ENCODE data around the gene SLC1A7.
"Not testable (repeated sequence)": the region's sequence is repeated elsewhere in the genome, so short reads cannot be mapped to it uniquely, and the experiment has no call there.

Gene SLC1A7

DNA sequence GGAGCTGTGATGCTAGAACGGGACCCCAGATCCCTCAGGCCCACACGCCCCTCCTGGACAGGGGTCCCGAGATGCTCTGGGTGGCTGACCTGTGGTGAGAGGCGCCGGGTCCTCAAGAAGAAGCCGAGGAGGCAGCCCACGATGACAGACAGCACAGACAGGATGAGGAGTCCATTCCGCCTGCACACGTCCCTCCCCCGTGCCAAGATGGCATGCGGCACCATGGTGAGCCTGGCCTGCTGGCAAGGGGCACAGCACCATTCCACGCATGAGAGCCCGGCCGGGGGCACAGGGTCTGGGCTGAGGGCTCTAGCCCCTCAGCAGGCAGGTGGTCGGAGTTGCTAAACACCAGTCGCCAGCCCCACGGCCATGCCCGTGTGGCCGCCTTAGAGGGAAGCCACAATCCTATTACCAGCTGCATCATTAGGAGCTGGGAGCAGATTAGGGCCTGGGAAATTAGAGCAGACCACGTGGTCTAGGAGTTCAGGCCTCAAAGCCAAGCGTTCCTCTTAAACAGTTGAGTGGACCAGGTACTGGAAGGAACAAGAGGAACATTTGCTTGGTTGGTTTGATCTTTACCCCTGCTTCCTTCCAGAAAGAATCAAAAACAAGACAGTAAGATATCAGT is at the start of gene SLC1A7:
TSS of gene SLC1A7 (minus strand) at position 413 of the 628 bp plus-strand sequence. CDS start at position 224, 189 bp downstream.
- DNase-seq = no peak

DNA sequence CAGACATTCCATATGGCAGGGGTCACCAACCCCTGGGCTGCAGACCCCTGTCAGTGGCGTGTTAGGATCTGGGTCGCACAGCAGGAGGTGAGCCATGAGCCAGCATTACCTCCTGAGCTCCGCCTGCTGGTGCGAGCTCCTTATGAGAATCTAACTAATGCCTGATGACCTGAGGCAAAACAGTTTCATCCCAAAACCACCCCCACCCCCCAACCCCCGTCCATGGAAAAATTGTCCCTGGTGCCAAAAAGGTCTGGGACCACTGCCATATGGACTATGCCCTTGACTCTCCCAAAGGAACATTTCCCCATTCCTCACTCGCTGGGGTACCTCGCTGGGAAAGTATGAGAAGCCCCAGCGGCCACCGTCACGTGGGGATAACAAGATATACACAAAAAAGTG is 47.8 kb upstream of the SLC1A7 start:
- no peak for DNase-seq

DNA sequence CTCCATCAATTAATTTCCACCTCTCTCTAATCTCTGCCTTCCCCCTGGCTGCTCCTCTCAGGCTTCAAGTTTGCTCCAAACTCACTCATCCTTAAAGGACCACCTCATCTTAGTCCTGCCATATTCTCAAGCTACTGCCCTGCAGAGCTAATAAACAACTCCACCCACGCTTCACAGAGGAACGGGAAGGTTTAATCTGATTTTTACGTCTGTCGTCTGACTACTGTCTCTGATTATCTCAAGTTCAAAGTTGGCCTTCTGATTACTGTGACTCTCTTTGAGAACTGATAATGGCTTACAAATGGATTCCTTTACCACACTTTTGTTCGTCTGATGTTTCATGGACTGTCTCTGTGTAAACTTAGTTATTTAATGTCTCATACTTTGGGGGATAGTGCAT is 46.6 kb upstream of the SLC1A7 start:
- DNase-seq = no peak

DNA sequence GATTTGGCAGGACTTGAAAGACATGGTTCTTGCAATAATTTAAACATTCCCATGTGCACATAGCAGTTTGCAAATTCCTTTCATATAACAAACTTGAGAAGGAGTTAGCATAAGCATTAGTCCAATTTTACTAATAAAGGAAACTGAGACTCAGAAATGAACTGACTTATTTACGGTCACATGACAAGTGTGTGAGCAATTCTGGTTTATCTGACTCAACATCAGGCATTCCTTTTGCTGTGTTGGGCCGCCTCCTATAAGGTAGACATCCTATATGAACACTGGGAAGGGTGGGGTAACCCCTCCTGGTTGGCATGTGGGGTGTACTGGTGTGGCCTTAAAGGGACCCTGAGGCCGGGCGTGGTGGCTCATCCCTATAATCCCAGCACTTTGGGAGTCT is 45.7 kb upstream of the SLC1A7 start:
- no peak for DNase-seq

DNA sequence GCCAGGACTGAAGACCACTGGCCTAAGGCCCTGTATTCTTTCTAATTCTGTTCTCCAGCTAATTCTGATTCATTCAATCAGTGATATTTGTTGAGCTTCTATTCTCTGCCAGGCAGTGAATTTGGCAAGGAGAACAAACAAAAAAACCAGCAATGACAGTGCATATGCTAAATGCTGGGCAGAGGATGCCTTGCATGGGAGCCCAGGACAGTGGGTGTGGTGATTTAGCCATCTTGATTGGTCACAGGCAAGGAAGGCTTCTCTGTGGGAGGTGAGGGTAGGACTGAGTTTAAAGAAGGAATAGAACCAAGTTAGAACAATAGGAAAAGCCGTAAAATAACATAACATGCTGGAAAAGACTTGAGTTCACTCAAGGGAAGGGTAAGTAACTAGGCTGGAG is 45.0 kb upstream of the SLC1A7 start:
- DNase-seq = no peak

DNA sequence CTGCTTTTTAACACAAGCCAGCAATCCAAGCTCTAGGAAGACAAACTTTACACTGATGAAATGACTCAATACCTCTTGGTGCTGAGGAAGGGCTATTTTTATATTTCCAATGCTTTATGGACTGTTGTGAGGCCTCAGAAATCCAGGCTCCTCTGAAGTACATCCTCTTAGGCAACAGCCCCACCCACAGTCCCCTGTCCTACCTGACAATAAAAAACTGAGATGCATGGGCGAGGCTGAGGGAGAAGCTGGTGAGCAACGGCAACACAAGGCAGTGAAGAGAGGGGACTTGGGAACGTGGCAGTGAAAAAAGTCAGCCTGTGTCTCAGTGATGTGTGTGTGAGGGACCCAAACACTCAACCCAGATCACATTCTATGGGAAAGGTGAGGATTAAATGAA is 44.1 kb upstream of the SLC1A7 start:
- no peak for DNase-seq

DNA sequence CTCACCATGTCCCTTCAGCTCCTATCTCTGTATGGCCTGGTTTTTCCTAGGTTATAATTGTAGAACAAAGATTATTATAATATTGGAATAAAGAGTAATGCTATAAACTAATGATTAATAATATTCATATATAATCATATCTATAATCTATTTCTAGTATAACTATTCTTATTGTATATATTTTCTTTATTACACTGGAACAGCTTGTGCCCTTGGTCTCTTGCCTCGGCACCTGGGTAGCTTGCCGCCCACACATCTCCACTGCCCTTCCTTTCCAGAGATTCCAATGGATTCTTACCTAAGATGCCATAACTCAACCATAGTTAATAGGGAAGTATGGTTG is 43.5 kb upstream of the SLC1A7 start:
- not testable (repeated sequence) for DNase-seq

DNA sequence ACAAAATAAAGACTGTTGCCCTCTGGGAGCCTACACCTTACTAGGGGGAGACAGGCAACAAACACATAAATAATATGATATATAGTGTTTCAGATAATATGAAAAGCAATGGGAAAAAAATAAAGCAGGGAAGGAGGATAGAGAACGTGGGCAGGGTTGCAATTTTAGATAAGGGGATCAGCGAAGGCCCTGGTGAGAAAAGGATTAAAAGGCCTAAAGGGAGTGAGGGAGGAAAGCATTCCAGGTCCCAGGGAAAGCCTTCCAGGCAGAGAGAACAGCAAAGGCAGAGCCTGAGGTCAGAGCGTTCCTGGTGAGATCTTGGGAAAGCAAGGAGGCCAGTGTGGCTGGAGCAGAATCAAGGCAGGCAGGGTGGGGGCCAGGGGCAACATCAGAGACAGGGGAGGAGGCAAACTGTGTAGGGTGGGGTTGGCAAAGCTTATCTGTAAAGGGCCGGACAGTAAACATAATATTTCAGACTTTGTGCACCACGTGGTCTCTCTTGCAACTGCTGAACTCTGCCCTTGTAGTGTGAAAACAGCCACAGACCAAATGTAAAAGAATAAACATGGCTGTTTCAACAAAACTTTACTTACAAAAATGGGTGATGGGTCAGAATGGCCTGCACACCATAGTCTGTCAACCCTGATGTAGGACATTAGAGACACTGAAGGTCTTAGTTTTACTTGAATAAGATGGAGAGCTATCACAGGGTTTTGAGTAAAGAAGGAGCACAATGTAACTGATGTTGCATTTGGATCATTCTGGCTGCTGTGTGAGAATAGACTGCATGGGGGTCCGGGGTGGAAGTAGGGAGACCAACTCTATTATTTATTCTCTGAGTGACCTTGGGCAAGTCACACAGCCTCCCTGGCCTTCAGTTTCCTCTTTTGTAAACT is 40.9 kb upstream of the SLC1A7 start:
- no peak for DNase-seq

DNA sequence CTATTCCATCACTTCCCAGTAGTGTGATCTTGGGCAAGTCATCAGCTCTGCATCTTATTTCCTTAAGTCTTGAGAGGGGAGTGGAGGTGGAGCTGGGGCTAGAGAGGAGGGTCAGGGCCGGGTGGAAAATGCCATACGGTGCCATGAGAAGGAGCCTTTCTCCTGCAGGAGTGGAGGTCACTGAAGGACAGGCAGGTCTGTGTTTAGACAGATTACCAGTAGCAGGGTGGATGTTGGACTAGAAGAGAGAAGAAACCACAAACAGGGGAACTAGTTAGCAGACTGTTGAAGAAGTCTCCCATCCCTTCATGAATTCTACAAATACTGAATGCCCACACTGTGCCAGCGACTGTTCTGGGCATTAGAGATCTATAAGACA is 40.3 kb upstream of the SLC1A7 start:
- DNase-seq = no peak

DNA sequence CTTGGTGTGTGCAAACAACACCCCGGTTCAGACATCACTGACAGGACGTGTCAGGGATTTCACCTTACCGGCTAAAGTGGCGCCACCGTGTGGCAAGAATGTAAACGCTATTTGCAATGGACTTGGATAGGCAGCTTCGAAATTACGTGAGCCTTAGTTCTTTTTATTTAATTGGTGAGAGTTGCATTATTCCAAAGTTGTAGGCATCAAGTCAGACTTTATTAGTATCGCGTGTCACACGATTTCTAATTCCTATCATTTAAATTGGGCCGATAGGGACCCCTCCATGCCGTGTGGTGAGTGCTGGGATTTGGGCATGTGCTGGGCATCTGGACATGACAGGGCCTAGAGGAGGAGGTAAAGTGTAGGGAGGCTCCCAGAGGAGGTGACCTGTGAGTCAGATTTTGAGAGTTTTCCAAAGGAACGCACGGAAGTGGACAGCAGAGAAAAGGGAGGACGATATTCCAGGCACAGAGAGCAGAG is 39.7 kb upstream of the SLC1A7 start:
- peak; percentile 85 to 89 for DNase-seq

DNA sequence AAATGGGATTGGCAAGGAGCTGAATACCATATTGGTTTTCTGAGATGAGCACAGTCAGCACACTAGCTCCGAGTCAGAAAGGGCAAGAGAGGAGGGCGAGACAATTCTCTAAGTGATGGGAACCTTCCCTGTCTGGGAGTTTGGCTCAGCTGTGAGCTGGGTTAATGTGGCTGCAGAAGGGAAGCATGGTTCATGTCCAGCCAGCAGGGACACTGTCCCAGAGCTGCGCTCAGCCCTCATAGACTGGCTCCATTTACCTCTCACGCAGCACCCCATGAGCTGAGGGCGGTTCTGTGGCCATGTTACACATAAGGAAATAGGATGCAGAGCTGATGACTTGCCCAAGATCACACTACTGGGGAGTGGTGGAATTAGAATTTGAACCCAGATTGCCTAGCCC is 38.5 kb upstream of the SLC1A7 start:
- no peak for DNase-seq

DNA sequence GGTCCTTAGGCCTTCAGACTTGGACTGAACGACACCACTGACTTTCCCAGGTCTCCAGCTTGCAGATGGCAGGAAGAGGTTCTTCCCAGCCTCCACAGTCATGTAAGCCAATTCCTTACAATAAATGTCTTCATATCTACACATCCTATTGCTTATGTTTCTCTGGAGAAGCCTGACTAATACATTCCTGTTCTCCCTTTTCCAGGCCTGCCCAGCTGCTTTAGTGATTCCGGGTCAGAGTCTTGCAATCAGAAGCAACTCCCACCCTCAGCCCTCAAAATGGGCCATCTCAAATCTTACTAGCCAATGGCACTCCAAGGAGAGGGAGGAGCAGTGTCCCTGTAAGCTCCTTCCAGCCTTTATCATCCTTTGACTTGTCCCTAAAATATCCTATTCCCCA is 37.8 kb upstream of the SLC1A7 start:
- no peak for DNase-seq

DNA sequence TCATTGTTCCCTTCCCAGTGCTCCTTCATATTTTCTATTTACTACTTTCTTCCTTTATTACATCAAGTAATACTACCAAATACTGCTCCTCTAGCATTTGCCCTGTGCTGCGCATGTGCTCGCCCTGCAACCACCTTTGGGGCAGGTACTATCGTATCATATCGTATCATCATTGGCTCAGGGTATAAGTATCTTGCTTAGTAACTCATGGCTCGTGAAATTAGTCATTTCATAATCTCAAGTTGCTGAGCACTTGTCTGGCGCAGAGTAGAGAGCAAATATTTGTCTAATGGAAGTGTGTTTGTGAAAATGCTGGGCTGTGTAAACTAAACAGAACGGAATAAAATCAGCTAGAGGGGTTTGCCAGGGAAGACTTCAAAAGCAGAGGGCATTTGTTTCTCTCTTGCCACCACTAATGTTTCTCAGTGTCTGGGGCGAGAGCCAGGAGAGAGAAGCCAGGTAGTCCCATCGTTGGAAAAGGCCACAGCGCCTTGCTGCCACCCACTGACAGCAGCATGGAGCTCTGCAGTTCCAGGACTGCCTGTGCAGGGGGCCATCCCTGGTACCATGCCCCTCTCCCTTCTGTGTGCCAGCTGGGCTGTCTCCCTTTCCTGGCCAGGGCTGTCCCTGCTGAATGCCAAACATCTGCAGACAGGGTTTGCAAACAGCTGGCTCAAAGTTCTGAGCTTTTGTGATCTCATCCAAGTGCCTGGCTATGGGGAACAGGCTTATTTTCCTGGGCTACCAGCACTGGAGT is 34.2 kb upstream of the SLC1A7 start:
- no peak for DNase-seq

DNA sequence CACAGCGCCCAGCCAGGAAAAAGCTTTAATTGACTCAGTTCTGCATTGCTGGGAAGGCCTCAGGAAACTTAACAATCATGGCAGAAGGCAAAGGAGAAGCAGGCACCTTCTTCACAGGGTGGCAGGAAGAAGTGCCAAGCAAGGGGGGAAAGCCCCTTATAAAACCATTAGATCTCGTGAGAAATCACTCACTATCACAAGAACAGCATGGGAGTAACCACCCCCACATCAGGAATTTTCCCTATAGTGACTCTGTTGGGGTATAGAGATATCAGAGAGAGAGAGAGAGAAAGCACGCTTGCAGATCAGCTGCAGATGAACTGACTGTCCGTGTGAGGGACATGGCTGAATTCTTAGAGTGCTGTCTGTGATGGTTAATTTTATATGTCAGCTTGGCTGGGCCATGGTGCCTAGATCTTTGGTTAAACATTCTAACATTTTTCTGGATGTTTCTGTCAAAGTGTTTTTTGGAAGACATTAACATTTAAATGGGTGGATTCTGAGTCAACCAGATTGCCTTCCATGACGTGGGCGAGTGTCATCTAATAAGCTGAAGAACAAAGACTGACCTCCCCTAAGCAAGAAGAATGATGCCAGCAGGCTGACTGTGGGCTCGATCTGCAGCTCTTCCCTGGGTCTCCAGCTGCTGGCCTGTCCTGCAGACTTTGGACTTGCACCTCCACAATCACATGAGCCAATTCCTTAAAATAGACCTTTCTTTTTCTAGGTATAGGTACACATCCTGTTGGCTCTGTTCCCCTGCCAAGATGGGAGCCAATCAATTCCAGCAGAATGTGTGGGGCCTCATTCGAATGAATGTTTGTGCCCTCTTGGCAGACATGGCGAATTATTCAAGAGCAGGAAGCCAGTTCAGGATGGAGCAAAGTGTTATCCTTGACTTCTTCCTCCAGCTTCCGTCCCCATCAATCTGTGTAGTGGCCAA is 32.8 kb upstream of the SLC1A7 start:
- DNase-seq = no peak

DNA sequence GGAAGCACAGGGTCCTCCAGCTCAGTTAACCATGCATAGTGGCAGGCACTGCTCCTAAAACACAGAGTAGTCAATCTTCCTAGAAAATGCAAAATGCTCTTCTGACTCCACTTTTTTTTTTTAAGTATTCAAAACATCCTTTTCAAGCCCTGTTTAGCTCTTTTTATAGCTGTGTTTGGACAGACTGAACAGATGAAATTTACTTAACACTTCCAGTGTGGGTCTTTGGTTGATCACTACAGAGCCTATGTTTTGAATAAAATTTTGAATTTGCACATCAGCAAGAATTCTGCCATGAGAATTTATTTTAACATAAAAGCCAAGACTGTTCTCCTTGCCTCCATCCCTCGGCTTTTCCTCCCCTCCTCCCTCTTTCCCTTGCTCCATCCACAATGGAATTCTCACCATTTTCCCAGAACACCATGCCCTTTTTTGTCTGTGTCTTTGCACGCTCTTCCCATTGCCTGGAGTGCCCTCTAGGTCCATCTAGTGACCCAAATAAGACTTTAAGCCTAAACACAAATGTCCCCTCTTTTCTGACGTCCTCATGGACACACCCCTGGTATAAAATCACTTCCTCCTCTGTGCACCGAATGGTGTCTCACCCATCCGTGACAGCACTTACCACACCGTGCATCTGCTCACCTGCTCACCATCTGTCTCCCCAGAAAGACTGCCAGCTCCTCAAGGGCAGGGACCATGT is 30.1 kb upstream of the SLC1A7 start:
- DNase-seq = no peak

DNA sequence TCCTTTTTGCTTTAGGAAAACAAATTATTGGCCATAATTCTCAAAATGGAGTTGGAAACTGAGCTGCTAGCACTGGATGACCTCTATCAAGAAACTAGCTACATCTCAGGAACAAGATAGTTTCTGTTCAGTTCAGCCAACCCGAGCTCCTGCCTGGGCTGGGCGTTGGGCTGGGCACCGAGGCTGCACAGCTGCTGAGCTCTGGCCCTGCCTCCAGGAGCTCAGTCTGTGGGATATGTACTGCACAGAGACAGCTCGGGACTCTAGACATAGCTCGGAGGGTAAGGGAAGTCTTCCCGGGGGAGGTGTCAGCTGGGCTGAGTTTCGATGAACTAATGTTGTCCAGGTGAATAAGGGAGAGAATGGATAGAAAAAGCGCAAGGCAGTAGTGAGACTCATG is 24.5 kb upstream of the SLC1A7 start:
- no peak for DNase-seq

DNA sequence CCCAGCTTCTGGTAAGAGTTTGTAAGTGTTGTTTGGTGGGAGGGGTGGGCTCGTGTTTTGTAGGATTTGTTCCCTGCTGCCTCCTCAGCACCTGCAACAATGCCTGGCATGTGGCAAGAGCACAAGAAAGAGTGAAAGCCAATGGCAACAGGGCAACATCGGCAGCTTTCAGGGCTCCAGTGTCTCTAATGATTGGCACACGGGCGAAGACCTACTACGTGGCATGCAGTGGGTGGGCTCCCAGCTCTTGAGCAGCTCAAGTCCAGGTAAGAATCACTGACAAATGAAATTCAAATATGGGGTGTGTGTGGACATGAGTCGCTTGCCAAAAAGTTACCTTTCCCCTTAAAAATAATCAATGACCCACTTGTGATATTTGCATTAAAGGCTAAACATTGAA is 23.9 kb upstream of the SLC1A7 start:
- DNase-seq = no peak

DNA sequence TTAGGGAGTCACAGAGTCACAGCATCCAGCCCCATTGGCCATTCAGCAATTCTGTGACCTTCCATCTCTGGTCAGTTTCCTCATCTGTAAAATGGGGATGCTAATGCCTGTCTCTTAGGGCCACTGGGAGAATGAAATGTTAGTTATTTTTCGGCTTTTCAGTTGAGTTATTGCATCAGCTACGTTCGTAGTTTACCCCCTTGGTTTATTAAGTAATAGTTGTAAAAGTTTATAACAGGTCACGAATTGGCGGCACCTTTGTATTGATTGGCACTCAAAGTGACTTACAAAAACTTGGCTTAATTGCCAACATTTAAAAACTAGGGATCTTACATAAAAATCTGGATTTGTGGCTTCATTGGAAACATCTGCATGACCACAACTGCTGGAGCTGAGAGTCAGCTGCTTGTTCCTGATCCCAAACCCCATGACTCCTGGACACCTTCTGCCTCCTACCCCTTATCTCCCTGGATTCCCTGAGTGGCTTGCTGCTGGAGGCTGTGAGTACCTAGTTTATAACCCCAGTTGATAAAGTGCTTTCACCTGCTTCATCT is 23.0 kb upstream of the SLC1A7 start:
- DNase-seq = no peak

DNA sequence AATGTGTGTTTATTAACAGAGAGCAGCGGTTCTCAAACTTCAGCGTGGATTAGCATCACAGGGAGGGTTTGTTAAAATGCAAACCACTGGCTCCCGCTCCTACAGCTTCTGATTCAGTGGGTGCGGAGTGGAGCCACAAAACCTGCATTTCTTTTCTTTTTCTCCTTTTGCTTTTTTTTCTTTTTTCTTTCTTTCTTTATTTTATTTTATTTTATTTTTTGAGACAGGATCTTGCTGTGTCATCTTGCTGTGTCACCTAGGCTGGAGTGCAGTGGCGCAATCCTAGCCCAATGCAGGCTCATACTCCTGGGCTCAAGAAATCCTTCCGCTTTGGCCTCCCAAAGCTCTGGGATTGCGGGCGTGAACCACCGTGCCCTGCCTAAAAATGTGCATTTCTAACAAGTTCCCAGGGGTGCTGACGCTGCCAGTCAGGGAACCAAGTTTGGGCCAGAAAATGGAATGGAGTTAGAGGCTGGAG is 20.9 kb upstream of the SLC1A7 start:
- no peak for DNase-seq

DNA sequence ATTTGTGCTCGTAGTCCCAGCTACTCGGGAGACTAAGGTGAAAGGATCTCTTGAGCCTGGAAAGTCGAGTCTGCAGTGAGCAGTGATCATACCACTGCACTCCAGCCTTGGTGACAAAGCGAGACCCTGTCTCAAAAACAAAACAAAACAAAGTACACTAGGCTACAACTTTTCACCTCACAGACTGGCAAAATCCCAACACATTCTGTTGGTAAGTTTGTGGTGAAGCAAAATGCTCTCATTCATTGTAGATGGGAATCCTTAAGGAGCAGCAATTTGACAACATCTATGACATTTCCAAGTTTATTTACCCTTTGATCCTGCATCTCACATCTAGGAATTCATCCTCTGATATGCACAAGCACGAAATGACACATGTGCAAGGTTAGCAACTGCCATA is 20.2 kb upstream of the SLC1A7 start:
- DNase-seq = no peak

DNA sequence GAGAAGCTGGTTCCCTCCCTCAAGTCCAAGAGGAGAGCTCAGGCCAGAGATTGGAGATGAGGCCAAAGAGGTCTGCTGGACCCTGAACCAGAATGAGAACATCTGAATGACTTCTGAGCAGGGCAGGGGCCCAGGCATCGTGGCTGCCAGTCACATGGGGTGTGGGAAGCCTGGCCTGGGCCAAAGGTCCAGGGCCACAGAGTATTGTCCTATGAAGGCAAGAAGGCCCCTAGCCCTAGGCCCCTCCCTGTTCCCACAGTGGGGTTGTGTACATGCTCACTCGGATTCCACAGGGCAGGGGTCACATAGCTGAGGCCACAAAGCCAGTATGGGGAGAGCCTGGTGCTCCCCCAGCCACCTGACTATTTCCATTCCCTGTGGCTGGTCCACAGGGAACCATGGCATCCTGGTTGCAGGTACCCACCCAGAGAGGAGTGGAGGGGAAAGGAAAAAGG is 18.5 kb upstream of the SLC1A7 start:
- DNase-seq = no peak
